OCI-LY1 (cell line): ENCODE results near the gene NAV3.

ENCODE experiments used
- H2AFZ ChIP-seq: fragments of 200-600 bp; sonication (generic), shearing (Covaris generic); 2 replicates; pipeline ENCODE4 v1.6.0; 2014; ENCODE audit warnings: antibody characterized with exemption, mild to moderate bottlenecking, low read length
- H3F3A ChIP-seq: fragments of 200-600 bp; sonication (generic), shearing (Covaris generic); 2 replicates; pipeline ENCODE4 v1.6.0; 2014; ENCODE audit warnings: mild to moderate bottlenecking, antibody characterized with exemption, low read length, moderate library complexity; ENCODE audit not compliant: insufficient read depth
- H3K27ac ChIP-seq: fragments of 200-600 bp; sonication (generic); 2 replicates; pipeline ENCODE4 v1.5.1; 2014; ENCODE audit warnings: low read length, mixed run types, mild to moderate bottlenecking, low read depth; ENCODE audit not compliant: poor library complexity, severe bottlenecking
- H3K27me3 ChIP-seq: fragments of 200-600 bp; sonication (generic); 2 replicates; pipeline ENCODE4 v1.6.0; 2014; ENCODE audit warnings: antibody characterized with exemption, mild to moderate bottlenecking, low read length, moderate library complexity; ENCODE audit not compliant: insufficient read depth
- H3K36me3 ChIP-seq: fragments of 200-600 bp; sonication (generic); 2 replicates; pipeline ENCODE4 v1.6.1; 2014; ENCODE audit warnings: mild to moderate bottlenecking, antibody characterized with exemption, low read length, moderate library complexity, mixed read lengths; ENCODE audit not compliant: insufficient read depth
- H3K4me1 ChIP-seq: fragments of 200-600 bp; sonication (generic); 2 replicates; pipeline ENCODE4 v1.5.1; 2014; ENCODE audit warnings: mild to moderate bottlenecking, low read length, moderate library complexity; ENCODE audit not compliant: insufficient read depth, severe bottlenecking
- H3K4me2 ChIP-seq: fragments of 200-600 bp; sonication (generic), shearing (Covaris generic); 2 replicates; pipeline ENCODE4 v1.6.1; 2014; ENCODE audit warnings: low read length
- H3K4me3 ChIP-seq: fragments of 200-600 bp; sonication (generic); 2 replicates; pipeline ENCODE4 v1.5.1; 2014; ENCODE audit warnings: low read length, low read depth, mild to moderate bottlenecking, mixed read lengths; ENCODE audit not compliant: poor library complexity, severe bottlenecking
- H3K79me2 ChIP-seq: fragments of 200-600 bp; shearing (Covaris generic); 2 replicates; pipeline ENCODE4 v1.6.1; 2016; ENCODE audit warnings: mixed run types, low read length, mixed read lengths; ENCODE audit not compliant: insufficient read depth
- H3K9ac ChIP-seq: fragments of 200-600 bp; sonication (generic), shearing (Covaris generic); 2 replicates; pipeline ENCODE4 v1.6.1; 2014; ENCODE audit warnings: mild to moderate bottlenecking, low read length, mixed read lengths
- H3K9me2 ChIP-seq: fragments of 200-600 bp; sonication (generic), shearing (Covaris generic); 2 replicates; pipeline ENCODE4 v1.6.1; 2014; ENCODE audit warnings: low read depth, mild to moderate bottlenecking, low read length, mixed read lengths
- H3K9me3 ChIP-seq: fragments of 200-600 bp; shearing (Covaris generic); 2 replicates; pipeline ENCODE4 v1.6.1; 2014; ENCODE audit warnings: low read length, mixed read lengths
- H4K20me1 ChIP-seq: fragments of 200-600 bp; sonication (generic), shearing (Covaris generic); 2 replicates; pipeline ENCODE4 v1.6.0; 2016; ENCODE audit warnings: mild to moderate bottlenecking, low read length; ENCODE audit not compliant: insufficient read depth
- EZH2 ChIP-seq: fragments of 200-600 bp; sonication (generic), shearing (Covaris generic); IDR thresholded peaks from 2 replicates; pipeline ENCODE4 v1.8.0; 2017; ENCODE audit warnings: borderline replicate concordance, mixed run types, mild to moderate bottlenecking, antibody characterized with exemption, low read length, moderate library complexity, mixed read lengths
- TF ChIP-seq, protein P1 (sequence below): fragments of 200-600 bp; sonication (generic), shearing (Covaris generic); IDR thresholded peaks from 2 replicates; pipeline ENCODE4 v1.5.1; 2017; ENCODE audit warnings: mild to moderate bottlenecking, antibody characterized with exemption, low read length, moderate library complexity, mixed read lengths

Gene NAV3

DNA sequence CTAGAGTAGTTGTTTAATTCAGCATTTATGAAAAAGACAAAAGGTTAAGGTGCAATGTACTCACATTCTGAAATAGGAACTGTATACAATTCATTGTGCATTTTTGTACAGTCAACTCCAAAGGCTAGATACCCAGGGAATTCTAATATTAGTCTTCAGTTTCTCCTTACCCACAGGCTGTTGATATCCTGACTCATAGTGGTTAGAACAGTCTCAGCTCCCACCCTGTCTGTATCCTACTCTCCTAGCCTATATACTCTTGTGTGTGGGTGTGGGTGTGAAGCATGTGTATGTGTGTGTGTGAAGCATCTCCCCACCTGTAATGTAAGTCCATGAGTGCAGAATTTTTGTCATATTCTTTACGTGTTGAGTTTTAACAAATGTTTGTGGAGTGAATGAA is 229.5 kb downstream of the NAV3 start:
- H3K4me3 ChIP-seq: no peak overlapping the region
- H3F3A ChIP-seq: no peaks in the 10 kb centered on the region
- no peak overlapping the region for H2AFZ ChIP-seq
- H3K79me2 ChIP-seq: no peaks in the 10 kb centered on the region
- no peaks in the 10 kb centered on the region for H3K9me3 ChIP-seq
- H3K4me1 ChIP-seq: no peaks in the 10 kb centered on the region
- H3K27me3 ChIP-seq: no peaks in the 10 kb centered on the region
- no peak overlapping the region for H3K27ac ChIP-seq
- H3K4me2 ChIP-seq: no peak overlapping the region
- H3K9ac ChIP-seq: no peak overlapping the region
- no peaks in the 10 kb centered on the region for H4K20me1 ChIP-seq
- H3K9me2 ChIP-seq: no peaks in the 10 kb centered on the region
- TF ChIP-seq EZH2: no peak
- TF ChIP-seq, protein P1, sequence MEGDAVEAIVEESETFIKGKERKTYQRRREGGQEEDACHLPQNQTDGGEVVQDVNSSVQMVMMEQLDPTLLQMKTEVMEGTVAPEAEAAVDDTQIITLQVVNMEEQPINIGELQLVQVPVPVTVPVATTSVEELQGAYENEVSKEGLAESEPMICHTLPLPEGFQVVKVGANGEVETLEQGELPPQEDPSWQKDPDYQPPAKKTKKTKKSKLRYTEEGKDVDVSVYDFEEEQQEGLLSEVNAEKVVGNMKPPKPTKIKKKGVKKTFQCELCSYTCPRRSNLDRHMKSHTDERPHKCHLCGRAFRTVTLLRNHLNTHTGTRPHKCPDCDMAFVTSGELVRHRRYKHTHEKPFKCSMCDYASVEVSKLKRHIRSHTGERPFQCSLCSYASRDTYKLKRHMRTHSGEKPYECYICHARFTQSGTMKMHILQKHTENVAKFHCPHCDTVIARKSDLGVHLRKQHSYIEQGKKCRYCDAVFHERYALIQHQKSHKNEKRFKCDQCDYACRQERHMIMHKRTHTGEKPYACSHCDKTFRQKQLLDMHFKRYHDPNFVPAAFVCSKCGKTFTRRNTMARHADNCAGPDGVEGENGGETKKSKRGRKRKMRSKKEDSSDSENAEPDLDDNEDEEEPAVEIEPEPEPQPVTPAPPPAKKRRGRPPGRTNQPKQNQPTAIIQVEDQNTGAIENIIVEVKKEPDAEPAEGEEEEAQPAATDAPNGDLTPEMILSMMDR: no peak
- no peaks in the 10 kb centered on the region for H3K36me3 ChIP-seq

DNA sequence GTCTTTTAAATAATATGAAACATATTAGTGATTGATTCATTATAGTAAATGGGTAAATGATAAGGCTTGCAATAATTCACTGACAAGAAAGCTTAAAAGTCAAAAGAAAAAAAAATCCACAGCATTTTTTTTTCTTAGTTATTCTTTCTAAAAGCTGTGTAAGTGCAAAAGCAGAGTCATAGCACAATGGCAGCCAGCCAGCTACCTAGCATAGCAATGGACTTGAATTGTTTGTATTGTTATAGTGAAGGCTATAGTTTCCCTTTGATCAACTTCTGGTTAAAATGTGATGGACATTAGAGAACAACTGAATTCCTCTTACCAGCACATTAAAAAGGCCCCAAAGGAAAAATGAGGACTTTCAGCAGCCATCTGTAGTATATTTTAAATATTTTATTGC is 232.1 kb downstream of the NAV3 start:
- Histone ChIP-seq H2AFZ (no peak overlapping the region), H3K36me3 (no peaks in the 10 kb centered on the region), H3F3A (no peaks in the 10 kb centered on the region), H3K79me2 (no peaks in the 10 kb centered on the region), H3K9ac (no peak overlapping the region), H3K4me2 (no peak overlapping the region), H3K4me1 (no peaks in the 10 kb centered on the region), H3K4me3 (no peak overlapping the region), H3K27me3 (no peaks in the 10 kb centered on the region), H3K9me2 (no peaks in the 10 kb centered on the region), H3K9me3 (no peaks in the 10 kb centered on the region), H4K20me1 (no peaks in the 10 kb centered on the region), H3K27ac (no peak overlapping the region)
- TF ChIP-seq EZH2: no peak
- TF ChIP-seq, protein P1: no peak

DNA sequence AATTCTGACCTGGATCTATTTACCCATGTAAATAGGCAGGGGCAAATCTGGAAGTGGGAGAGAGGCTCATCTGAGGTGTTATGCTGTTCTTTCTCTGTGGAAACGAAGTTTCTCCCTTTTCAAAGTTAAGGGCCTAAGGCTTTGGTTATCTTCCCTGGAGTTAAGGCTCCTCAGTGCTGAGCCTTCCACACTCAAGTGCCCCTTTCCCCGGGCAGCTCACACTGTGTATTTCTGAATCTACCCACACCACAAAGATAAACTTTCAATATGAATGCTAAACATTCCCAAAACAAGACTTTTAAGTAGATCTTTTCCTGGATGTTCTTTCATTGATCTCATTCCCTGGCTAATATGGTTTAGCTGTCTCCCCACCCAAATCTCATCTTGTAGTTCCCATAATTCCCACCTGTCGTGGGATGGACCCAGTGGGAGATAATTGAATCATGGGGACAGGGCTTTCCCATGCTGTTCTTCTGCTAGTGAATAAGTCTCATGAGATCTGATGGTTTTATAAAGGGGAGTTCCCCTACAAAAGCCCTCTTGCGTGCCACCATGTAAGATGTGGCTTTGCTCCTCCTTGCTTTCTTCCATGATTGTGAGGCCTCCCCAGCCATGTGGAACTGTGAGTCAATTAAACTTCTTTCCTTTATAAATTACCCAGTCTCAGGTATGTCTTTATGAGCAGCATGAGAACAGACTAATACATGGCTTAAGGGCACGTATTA is 251.1 kb downstream of the NAV3 start:
- Histone ChIP-seq H3K9me3 (no peaks in the 10 kb centered on the region), H2AFZ (no peak overlapping the region), H3K9ac (no peak overlapping the region), H3K4me1 (no peaks in the 10 kb centered on the region), H3F3A (no peaks in the 10 kb centered on the region), H3K27ac (no peak overlapping the region), H3K79me2 (no peaks in the 10 kb centered on the region), H3K27me3 (no peaks in the 10 kb centered on the region), H3K36me3 (no peaks in the 10 kb centered on the region), H3K9me2 (no peaks in the 10 kb centered on the region), H4K20me1 (no peaks in the 10 kb centered on the region), H3K4me3 (no peak overlapping the region), H3K4me2 (no peak overlapping the region)
- no peak for TF ChIP-seq EZH2
- TF ChIP-seq, protein P1: no peak
